ENCODE data around the gene ATP1A3. TPM values are rescaled to one million over a fixed set of nuclear protein-coding genes. Genes with fewer than 3 reads are reported as not detected.
A peak's percentile ranks its signal among the peaks of the same experiment; 100 is the strongest.
"Not testable (repeated sequence)": the region's sequence is repeated elsewhere in the genome, so short reads cannot be mapped to it uniquely, and the experiment has no call there.

ATP1A3 gene
- total RNA-seq, 4 donors from 2014 or later = 0.13 to 0.28 TPM; not detected in 2

DNA sequence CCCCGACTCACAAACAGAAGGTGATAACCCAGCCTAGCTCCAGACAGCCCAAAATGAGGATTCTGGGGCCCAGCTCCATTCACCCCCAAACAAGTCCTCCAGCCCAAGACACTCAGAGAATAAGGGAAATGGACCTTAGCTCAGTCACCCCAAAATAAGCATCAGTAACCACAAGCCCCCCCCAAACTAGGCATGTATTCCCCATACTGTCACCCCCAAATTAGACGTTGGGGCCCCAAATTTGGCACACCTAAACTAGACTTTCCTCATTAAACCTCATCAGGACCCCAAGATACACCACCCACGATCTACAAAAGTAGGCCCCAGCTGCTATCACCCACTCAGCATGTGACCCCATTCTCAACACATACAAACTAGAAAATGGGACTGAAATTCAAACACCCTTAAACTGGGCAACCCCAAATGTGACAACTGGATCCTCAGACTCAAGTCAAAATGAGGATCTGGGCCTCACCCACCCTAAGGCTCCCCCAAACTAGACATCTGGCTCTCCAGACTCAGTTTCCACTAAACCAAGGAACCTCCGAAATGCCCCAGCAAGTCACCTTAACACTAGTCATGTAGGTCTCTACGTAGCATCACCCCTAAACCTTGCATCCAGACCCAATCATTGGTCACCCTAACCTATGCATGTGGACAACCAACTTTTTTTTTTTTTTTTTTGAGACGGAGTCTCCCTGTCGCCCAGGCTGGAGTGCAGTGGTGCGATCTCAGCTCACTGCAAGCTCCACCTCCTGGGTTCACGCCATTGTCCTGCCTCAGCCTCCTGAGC is 52.4 kb downstream of the ATP1A3 start:
- TF ChIP-seq, protein P1, sequence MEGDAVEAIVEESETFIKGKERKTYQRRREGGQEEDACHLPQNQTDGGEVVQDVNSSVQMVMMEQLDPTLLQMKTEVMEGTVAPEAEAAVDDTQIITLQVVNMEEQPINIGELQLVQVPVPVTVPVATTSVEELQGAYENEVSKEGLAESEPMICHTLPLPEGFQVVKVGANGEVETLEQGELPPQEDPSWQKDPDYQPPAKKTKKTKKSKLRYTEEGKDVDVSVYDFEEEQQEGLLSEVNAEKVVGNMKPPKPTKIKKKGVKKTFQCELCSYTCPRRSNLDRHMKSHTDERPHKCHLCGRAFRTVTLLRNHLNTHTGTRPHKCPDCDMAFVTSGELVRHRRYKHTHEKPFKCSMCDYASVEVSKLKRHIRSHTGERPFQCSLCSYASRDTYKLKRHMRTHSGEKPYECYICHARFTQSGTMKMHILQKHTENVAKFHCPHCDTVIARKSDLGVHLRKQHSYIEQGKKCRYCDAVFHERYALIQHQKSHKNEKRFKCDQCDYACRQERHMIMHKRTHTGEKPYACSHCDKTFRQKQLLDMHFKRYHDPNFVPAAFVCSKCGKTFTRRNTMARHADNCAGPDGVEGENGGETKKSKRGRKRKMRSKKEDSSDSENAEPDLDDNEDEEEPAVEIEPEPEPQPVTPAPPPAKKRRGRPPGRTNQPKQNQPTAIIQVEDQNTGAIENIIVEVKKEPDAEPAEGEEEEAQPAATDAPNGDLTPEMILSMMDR (IDR thresholded peaks at IDR 0.05) = no peak
- DNase-seq (ENCODE audit: low spot score) (no peak), ATAC-seq (ENCODE audit: low FRiP score) (no peak)

DNA sequence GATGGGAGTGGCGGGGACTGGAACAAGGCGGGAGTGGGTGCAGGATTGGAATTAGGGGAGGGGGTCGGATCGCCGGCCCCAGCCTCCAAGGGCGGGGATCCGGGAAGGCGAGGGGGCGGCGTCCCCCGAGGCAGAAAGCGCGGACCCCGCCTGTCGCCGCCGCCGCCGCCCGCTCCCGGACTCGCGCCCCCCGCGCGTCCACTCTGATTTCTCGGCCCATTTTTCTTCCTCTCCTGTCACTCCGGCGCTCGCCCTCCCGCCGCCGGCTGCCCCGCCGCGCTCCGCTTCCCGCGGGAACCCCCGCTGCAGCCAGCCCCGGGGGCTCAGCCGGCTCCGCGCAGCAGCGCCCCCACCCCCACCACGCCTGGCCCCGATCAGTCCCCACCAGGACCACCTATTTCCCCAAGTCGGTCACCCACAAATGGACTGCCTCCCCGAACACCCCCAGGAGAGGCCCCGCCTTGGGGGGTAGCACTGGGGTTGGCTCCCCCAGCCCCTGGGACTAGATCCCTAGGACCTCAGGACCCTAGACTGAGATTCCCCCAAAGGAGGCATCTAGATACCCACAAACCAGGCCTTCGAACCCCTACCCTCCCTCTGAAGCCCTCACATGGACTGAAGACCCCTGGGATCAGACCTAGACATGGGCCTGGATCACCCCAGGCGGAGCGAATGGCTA is 53.2 kb downstream of the ATP1A3 start:
- no peak for DNase-seq (ENCODE audit: low spot score)
- TF ChIP-seq, protein P1 (IDR thresholded peaks at IDR 0.05) = no peak
- ATAC-seq (ENCODE audit: low FRiP score) = no peak

- TF ChIP-seq, protein P1 (IDR thresholded peaks at IDR 0.05) = no peak
- ATAC-seq (ENCODE audit: low FRiP score) = peak; percentile 58
- no peak for DNase-seq (ENCODE audit: low spot score)
Observed at GRCh38 chr19:41939861-41940730, 53.9 kb downstream of the ATP1A3 start.

DNA sequence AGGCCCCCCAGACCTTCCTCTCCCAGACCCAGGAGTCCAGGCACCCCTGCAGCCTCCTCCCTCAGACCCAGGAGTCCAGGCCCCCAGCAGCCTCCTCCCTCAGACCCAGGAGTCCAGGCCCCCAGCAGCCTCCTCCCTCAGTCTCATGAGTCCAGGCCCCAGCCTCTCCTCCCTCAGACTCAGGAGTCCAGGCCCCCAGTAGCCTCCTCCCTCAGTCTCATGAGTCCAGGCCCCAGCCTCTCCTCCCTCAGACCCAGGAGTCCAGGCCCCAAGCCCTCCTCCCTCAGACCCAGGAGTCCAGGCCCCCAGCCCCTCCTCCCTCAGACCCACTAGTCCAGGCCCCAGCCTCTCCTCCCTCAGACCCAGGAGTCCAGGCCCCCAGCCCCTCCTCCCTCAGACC is 54.8 kb downstream of the ATP1A3 start:
- not testable (repeated sequence) for DNase-seq (ENCODE audit: low spot score); ATAC-seq (ENCODE audit: low FRiP score)

DNA sequence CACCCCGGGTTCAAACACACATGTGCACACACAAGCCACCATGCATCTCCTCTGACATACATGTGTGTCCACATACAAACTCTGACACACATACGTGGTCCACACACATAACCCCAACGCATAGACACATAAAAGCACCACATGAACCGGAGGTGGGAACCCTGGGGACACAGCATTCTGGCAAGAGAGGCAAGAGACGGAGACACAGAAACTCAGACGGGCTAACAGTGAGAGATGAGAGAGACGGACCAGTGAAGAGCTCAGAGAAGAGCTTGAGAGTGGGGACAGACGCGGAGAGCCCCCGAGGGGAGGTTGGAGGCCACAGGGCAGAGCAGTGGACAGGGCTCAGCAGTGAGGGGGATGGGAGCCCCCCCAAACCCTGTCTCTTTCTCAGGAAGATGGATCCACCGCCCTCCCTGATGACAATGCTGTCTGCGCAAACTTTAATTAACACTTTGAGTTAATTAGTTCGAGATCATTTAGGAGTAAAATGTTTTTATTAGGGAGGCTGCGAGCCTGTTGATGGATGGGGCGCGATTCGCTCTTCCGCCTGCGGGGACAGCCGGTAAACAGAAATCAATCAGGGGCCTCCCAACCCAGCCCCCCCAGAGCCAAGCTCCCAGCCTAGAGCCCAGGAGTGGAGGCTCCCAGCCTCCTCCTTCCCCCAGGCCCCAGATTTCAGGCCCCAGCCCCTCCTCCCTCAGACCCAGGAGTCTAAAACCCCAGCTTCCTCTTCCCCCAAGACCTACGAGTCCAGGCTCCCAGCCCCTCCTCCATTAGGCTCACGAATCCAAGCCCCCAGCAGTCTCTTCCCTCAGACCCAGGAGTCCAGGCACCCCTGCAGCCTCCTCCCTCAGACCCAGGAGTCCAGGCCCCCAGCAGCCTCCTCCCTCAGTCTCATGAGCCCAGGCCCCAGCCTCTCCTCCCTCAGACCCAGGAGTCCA is 56.2 kb downstream of the ATP1A3 start:
- ATAC-seq (ENCODE audit: low FRiP score) = no peak
- DNase-seq (ENCODE audit: low spot score) = no peak
- TF ChIP-seq, protein P1 (IDR thresholded peaks at IDR 0.05) = no peak

DNA sequence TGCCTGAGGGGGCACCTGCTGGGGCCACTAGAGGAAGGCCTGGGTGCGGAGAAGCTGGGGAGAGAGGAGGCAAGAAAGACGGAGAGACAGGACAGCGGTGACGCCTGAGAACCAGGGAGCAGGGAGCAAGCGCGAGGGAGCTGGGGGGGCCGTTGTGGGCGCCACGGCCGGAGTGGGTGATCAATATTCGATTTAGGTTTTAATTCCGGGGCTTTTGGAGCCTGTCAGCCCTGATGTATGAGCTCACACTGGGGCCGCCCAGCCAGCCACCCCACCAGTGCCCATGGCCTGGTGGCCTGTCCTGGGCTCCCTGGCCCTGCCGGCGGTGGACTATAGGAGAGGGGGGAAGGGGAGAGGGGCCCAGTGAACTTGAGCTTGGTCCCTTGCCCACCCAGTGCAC is 57.1 kb downstream of the ATP1A3 start:
- no peak for ATAC-seq (ENCODE audit: low FRiP score)
- TF ChIP-seq, protein P1 (IDR thresholded peaks at IDR 0.05) = no peak
- DNase-seq (ENCODE audit: low spot score) = no peak
